ENCODE data around the gene STIM1.
"Not testable (repeated sequence)": the region's sequence is repeated elsewhere in the genome, so short reads cannot be mapped to it uniquely, and the experiment has no call there.

STIM1 gene

DNA sequence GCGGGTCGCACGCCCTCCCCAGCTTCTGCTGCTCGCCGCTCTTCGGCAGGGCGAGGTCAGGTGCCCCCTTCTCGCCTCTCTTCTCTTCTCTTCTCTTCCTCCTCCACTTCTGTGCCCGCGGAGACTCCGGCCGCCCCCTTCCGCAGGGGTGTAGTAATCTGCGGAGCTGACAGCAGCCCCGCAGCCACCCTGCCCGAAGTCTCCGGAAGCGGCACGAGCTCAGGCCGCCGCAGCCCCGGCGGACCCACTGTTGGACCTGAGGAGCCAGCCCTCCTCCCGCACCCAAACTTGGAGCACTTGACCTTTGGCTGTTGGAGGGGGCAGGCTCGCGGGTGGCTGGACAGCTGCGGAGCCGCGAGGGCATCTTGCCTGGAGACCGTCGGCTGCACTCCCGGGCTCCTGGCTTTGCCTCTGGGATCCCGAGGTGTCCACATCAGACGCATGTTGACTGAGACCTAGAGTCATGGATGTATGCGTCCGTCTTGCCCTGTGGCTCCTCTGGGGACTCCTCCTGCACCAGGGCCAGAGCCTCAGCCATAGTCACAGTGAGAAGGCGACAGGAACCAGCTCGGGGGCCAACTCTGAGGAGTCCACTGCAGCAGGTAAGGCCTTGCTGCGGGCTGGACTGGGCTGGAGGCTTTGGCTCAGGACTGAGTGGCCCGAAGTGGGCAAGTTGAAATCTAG, 486 bp downstream of the STIM1 start:
- DNase-seq (ENCODE audit: low spot score), result peak; percentile 46

DNA sequence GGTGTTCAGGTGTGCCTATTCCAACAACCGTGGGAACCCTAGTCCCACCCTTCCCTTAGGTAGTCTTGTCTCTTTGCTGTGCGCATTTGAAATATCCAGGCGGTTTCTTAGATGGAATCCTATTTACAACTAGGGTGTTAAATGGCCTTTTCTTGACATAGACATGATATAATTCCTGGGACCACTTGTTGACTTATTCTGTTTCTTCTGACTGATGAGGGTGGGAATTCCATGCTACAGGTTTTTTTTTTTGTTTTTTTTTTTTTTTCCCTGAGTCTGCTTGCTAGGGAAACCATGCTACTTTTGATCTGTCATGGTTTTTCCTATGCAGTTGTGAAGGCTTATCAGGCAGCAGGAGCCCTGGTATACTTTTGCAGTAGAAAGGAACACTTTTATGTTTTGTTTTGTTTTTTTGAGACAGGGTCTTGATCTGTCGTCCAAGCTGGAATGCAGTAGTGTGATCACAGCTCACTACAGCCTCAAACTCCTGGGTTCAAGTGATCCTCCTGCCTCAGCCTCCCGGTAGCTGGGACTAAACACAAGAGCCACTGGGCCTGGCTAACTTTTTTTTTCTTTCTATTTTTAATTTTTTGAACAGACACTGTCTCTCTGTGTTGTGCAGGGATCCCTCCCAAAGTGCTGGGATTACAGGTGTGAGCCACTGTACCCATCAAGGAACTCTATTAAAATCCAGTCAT, 1.5 kb downstream of the STIM1 start:
- no peak for DNase-seq (ENCODE audit: low spot score)

DNA sequence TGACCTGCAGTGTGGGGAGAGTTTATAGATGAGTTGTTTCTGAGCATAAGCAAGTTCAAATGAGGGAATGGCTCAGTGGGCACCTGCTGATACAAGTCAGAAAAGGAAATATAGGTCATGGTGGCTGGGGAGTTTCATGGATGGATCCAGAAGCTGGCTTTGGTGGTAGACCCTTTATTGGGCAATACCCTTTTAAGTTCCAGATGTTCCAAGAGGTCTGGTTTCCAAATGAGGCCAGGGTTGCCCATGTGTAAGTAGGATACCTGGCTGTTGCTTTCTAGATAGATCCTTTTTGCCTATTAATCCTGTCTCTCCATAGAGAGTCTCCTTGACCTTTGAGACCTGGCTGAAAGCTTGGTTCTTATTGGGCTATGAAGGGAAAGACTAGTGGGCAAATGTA, 2.2 kb downstream of the STIM1 start:
- no peak for DNase-seq (ENCODE audit: low spot score)

DNA sequence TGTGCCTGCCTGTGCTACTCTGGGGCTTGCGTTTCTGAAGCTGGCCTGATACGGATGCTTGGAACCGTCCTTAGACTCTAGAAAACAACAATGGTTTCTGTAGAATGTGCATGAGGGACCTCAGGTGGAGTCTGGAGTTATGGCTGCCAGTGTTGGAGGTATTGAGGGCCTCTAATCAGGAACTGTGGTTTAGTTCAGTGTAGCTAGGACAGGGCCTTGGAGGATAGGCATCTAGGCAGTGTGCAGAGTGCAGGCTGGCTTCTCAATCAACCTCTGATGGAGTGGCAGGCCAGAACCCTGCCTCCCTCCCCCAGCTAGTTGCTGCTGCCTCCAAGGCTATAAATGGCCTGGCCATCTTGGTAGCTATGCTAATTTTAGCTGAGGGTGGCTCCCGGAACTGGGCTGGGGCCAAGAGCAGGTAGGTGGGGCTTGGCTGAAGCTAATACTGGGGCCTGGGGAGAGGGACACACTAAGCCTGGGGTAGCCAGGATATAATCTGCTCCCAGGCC, 4.0 kb downstream of the STIM1 start:
- no peak for DNase-seq (ENCODE audit: low spot score)

DNA sequence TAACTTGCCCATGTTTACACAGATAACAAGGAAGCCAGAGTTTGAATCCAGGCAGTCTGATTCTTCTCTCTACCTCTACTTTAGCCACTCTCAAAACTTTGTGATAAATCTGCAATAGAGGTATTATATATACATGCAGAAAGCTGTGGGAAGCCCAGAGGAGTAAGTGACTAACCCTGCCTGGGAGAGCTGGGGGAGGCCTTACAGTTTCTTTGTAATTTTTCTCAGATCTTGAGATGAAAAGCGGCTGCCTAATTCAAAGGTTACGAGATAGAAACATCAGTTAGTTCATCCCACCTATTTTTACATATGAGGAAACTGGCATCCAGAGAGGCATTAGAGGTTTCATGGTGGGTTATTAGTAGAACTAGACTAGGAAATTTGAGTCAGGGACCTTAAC, 4.9 kb downstream of the STIM1 start:
- no peak for DNase-seq (ENCODE audit: low spot score)

DNA sequence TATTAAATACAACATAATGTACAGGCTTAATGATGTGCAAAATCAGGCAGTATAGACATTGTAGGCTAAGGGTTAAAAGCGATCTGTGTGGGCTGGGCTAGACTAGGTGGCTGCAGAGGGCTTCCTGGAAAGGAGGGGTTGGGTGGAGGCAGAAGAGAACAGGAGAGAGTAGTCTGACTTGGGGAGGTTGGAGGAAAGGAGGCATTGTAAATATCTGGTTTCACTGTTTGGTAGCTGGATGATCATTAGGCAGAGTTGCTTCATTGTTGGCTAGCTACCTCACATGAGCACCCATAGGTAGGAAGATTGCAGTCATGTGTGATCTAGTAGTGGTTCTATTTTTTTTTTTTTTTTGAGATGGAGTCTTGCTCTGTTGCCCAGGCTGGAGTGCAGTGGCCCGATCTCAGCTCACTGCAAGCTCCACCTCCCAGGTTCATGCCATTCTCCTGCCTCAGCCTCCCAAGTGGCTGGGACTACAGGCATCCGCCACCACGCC, 5.5 kb downstream of the STIM1 start:
- DNase-seq (ENCODE audit: low spot score), result not testable (repeated sequence)

DNA sequence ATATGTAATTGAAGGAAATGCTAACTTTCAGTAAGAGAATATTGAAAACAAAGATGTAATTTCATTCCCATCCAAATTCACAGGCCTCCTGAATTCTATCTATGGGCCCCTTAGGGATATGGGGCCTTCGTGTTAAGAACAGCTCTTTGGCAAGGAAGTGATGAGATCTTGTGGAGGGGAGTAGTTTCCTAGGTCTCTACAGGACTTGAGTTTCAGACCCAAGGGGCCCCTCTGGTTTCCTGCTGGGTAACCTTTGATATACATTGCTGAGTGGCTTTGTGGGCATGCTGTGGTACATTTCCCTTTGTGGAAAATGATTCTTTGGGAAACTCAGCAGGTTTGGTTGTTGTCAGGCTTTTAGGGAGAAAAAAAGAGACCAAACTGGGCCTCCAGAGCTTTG, 6.2 kb downstream of the STIM1 start:
- no peak for DNase-seq (ENCODE audit: low spot score)

DNA sequence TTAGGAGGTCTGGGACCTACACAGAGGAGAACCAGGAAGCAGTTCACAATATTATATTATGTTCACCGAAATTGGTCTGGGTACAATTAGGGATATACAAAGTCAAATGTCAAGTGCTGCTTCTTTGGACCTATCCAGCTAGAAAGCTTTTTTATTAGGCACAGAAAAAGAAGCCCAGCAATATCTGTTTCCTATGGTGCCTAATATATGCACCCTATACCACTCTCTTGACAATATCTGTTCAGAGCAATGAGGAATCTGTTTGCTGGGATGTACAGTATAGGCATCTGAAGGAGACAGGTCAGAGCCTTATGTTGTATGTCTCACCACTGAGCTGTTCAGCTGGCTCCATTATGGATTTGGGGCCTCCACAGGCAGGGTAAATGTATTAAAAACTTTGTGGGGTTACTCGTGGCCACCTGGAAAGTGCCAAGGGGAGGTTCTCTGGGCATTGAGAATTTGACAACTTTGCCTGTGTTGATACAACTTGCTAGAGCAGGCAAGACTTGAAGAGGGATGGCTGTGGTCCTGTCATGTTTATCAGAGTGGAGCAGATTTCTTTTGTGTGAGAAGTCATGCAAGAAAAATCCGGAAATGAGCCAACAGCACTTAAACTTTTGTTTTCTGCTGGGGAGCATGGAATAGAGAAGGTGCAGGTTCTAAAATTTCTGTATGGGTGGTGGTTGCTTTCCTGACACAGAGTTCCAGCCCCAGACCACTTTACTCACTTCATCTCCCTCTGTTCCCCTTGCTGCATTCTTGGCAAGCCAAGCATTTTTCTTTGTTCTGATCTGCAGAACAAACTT, 10.1 kb downstream of the STIM1 start:
- DNase-seq (ENCODE audit: low spot score), result peak; percentile 43

DNA sequence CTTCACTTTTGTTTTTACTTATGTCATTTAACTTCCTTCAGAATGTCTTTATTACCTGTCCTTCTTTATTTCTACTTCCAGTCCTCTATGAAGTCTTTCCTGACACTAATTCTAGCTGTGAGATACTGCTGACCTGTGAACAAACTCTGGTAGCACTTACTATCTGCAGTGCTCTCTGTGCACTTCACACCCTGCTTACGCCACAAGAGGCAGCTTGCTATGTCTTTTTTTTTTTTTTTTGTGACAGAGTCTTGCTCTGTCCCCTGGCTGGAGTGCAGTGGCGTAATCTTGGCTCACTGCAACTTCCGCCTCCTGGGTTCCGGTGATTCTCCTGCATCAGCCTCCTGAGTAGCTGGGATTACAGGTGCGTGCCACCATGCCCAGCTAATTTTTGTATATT, 10.7 kb downstream of the STIM1 start:
- DNase-seq (ENCODE audit: low spot score), result no peak

DNA sequence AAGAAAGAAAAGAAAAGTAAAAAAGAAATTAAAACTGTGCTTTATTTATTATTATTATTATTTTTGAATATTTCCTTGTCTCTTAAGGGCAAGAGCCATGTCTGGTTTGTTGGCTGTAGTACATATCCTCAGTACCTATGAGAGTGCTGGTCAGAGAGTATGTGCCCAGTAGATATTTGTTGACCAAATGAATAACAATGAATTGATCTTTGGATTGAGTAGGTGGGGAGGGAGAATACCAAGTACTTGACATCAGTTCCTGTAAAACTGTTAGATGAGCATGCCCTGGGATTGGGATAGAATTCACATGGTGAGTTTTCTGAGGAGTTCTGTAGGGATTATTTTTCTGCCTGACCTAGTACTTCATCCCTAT, 11.4 kb downstream of the STIM1 start:
- no peak for DNase-seq (ENCODE audit: low spot score)

DNA sequence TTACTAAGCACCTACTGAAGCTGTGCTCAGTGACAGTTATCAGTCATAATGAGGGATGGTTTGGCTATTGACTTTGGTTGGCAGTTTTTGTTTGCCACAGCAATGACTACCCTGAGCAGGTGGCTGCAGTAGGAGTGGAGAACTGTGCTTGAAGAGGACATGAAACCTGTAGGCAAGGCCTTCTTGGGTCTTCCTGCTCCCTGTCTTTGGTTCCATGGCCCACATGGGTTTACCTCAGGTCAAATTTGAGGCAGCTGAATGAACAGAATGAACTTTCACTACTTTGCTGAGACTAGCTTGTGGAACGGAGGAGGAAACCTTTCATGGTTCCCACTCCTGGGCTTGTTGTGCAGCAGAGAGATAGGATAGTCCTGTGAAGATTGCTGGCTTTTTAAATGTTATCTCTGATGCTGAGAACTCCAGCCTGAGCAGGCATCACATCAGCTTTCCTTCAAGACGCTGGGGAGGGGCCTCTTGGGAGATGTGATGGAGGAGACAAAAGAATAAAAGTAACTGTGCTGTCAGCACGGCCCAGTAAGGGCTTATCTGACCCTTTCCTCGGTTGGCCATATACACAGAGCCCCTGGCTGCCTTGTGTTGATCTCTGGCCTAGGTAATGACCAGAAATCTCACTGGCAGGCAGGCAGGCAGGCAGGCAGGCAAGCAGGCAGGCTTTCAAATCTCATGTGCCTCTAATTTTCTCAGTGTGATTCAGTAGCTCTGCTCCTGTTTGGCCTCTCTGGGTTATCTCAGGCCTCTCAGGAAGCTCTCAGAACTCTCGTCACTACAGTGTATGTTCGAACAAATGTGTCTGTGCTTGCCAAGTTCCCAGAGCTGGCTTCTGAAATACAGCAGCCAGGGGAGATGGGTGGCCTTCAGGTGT, 12.0 kb downstream of the STIM1 start:
- DNase-seq (ENCODE audit: low spot score), result no peak

DNA sequence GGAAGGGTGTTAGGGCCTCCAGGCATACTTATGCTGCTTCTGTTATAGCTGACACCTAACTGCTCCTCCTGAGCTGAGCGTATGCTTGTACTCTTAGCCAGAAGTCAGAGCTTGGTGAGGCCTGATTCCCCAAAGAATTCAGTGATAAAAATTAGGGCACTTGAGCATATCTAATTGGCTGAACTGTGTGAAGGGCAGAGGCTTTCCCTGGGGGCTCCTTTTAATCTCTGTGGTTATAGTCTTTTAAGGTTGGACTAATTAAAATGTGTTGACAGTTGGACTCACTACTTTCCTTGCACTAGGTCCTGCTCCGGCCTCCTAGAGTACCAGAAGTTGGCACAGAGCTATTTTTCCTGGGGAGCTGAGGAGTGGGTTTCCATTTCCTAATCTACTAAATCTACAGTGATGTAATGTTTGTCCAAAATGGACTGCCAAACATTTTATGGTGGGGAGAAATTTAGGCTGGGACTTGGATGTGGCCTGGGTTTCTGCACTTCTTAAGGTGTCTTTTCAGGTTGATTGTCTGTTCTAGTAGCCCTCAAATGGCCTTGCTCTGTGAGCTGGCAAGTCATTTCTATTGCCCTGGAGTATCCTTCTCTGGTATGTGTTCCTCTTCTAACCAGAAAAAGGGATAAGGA, 18.4 kb downstream of the STIM1 start:
- no peak for DNase-seq (ENCODE audit: low spot score)

DNA sequence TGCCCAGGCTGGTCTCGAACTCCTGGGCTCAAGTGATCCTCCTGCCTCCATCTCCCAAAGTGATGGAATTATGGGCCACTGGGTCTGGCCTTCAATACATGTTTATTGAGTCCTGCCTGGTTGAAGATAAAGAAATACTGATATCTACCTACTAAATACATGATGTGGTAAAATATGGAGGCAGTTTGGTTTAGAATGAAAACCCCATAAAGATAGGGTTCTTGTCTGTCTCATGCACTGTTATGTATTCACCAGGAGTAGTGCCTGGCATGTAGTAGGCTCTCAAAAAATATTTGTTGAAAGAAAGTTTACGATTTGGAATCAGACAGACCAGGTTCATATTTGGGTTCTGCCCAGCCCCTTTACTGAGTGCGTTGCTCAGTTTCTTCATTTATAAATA, 21.1 kb downstream of the STIM1 start:
- DNase-seq (ENCODE audit: low spot score), result no peak

DNA sequence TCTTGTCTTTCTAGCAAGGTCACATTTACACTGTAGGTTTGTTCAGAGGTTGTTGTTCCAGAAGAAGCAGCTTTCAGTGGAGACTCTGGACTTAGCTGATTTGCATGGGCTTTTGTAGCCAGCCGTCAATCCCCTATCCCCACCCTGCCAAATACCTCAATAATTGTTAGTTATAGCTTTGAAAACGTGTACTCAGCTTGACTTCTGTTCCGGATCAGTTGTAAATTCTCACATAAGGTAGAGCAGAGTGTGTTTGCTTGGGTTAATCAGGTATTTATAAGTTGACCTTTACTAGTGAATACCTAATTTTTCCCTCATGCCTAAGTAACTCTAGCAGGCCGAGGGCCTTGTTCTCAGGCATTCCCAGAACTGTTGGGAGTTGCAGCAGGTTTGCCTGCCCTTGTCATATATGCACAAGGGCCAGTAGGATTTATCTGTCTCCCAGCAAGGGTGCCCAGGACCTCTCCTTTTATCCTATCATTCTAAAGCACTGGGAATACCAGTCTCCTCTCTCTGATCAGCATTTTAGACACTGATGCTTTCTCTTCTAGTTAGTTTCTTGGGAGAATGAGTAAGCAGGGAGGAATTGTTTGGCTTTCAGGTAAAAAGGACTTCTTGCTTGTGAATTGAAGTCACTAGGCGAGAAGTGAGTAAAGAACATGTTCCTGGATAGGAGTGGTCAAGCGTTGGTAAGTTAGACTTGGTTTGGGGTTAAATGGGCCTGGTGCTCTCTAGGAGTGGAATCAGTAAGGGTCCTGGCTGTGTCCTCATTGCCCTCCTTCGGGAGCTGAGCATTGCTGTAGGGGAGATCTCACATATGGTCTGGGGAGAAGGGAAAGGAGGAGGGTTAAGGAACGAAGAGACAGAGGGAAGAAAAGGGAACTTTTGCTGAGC, 22.1 kb downstream of the STIM1 start:
- DNase-seq (ENCODE audit: low spot score), result no peak

DNA sequence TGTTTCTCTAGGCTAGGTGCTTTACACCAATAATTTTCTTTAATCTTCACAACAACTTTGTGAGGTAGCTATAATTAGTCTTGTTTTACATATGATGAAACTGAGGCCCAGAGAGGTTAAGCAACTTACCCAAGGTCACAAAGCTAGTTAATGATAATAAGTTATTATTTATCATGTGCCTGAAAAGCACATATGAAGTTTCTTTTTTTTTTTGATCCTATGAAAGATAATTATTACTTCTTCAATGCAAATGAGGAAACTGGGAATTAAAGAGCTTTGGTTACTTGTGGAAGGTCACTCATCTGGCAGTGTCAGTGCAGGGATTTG, 22.8 kb downstream of the STIM1 start:
- DNase-seq (ENCODE audit: low spot score), result no peak

DNA sequence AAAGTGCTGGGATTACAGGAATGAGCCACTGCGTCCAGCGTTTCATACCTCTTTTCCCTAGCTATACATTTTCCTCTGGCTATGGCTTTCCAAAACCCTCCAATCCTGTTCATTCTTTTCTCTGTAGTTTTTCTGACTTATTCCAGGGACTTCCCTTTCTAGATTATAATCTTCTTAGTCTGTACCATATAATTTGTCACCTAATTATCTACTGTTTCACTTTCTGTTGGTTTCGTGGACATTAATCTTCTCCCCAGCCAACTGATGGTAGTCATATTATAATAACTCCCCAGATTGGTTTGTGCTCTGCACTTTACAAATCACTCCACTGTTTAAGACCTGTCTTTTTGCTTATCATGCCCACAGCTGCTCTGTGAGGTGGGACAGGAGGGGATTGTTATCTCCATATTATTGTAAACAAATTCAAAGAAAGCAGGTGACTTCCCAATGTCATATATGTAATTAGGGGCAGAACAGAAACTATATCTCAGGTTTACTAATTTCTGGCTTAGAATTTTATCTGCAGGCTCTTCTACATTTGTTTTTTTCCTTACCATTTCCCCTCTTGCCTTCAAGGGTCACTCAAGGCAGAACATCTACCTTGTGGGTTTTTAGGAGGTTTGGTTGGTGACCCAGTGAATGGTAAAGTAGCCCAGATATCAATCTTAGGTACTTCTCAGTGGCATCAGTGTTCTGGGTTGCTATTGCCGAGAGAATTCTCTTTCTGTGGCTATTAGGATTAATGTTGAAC, 23.9 kb downstream of the STIM1 start:
- DNase-seq (ENCODE audit: low spot score), result no peak

DNA sequence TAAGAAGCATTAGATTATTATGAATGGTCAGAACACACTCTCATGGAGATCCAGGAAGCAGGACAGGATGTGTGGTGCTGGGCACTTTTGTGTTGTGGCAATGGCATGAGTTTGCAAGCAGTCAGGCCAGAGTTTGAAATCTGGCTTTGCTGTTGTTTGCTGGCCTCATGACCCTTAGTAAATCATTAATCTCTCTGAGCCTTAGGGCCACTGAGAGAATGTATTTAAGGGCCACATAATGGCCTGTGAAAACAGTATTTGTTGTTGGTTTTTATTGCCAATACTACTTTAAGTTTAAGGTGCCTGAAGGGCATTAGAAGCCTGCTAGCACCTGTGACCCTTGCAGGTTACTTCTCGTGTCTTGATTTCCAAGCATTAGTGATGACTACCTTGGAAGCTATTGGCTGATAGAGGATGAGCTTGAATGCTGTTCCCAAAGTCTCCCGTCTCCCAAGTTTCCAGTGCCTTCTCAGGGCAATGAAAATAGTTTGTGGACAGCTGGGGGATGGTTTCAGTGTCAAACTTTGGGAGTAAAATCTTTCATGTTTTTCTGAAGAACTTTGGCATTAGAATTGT, 24.6 kb downstream of the STIM1 start:
- DNase-seq (ENCODE audit: low spot score), result no peak

DNA sequence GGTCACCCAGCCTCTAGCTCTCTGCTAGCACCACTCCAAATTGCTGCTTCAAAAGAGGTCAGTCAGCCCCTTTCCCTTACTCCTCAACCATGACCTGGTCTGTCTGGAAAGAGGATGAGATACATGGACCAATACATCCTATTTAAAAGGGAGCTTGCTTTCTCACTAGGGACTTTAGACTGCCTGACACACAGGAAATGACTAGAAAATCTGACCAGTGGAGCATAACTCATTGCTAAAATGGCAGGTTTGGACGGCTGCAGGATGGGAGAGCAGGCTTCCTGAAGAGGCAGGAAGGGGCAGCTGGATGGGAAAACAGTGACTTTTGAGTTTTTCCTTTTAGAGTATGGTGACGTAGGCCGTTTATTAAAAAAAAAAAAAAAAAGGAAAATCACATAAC, 25.3 kb downstream of the STIM1 start:
- no peak for DNase-seq (ENCODE audit: low spot score)

DNA sequence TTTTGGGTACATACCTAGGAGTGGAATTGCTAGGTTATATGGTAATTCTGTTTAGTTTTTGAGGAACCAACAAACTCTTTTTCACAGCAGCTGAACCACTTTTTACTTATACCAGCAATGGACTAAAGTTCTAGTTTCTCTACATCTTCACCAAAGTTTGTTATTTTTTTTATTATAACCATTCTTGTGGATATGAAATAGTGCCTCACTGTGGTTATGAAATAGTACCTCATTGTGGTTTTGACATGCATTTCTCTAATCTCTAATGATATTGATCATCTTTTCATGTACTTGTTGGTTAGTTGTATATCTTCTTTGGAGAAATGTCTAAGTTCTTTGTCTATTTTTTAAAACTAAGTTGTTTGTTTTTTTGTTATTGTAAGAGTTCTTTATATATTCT, 27.2 kb downstream of the STIM1 start:
- DNase-seq (ENCODE audit: low spot score), result no peak
